OCI-LY7 (cell line): ENCODE measurements around the gene MCEE. TPM values are rescaled to one million over a fixed set of nuclear protein-coding genes. Genes with fewer than 3 reads are reported as not detected.

Source experiments
- BruUV-seq: library from RNA; stranded (reverse); fragments of 400-500 nt; replicated peaks from 2 replicates; lab custom pipeline; 2021; lab: Mats Ljungman, UMichigan
- CTCF ChIA-PET: fragments of 300-600 bp; sonication (Branson Sonifier 250); formaldehyde crosslinking; loops from one replicate; lab custom pipeline; 2022; ENCODE audit warnings: antibody characterized with exemption; ENCODE audit not compliant: unreplicated experiment; lab: Charles Lee
- POLR2A ChIA-PET: fragments of 300-600 bp; sonication (Branson Sonifier 250); formaldehyde crosslinking; loops from one replicate; lab custom pipeline; 2022; ENCODE audit warnings: antibody characterized with exemption; lab: Charles Lee
- DNase-seq: peaks from one replicate; pipeline ENCODE4 v3.0.0-alpha.2; 2015; ENCODE audit warnings: low spot score
- H2AFZ ChIP-seq: fragments of 200-600 bp; sonication (generic), shearing (Covaris generic); 2 replicates; pipeline ENCODE4 v1.6.1; 2014; ENCODE audit warnings: mild to moderate bottlenecking, antibody characterized with exemption, low read length, moderate library complexity
- H3K27ac ChIP-seq: fragments of 200-600 bp; sonication (generic); 2 replicates; pipeline ENCODE4 v1.5.1; 2014; ENCODE audit warnings: mixed run types, low read depth, mild to moderate bottlenecking, moderate library complexity, low read length, inconsistent platforms; ENCODE audit not compliant: poor library complexity, severe bottlenecking
- H3K36me3 ChIP-seq: fragments of 200-600 bp; sonication (generic); 2 replicates; pipeline ENCODE4 v1.6.1; 2014; ENCODE audit warnings: mild to moderate bottlenecking, antibody characterized with exemption, low read length, moderate library complexity, mixed read lengths; ENCODE audit not compliant: insufficient read depth
- H3K4me1 ChIP-seq: fragments of 200-600 bp; sonication (generic); 2 replicates; pipeline ENCODE4 v1.5.1; 2014; ENCODE audit warnings: mild to moderate bottlenecking, low read length; ENCODE audit not compliant: insufficient read depth, poor library complexity, severe bottlenecking
- H3K4me2 ChIP-seq: fragments of 200-600 bp; sonication (generic); 2 replicates; pipeline ENCODE4 v1.6.1; 2014; ENCODE audit warnings: mild to moderate bottlenecking, low read length
- H3K4me3 ChIP-seq: fragments of 200-600 bp; sonication (generic); 2 replicates; pipeline ENCODE4 v1.5.1; 2014; ENCODE audit warnings: mild to moderate bottlenecking, low read depth, low read length; ENCODE audit not compliant: poor library complexity, severe bottlenecking
- H3K79me2 ChIP-seq: fragments of 200-600 bp; sonication (generic); 2 replicates; pipeline ENCODE4 v1.6.1; 2016; ENCODE audit warnings: low read depth, mild to moderate bottlenecking, low read length, moderate library complexity, mixed read lengths; ENCODE audit not compliant: insufficient read depth
- H3K9me2 ChIP-seq: fragments of 200-600 bp; sonication (generic); 2 replicates; pipeline ENCODE4 v1.6.1; 2016; ENCODE audit warnings: mild to moderate bottlenecking, low read length, mixed read lengths; ENCODE audit not compliant: insufficient read depth
- H3K9me3 ChIP-seq: fragments of 200-600 bp; sonication (generic); 2 replicates; pipeline ENCODE4 v1.6.1; 2014; ENCODE audit warnings: mild to moderate bottlenecking, mixed run types, low read length, mixed read lengths
- H4K20me1 ChIP-seq: fragments of 200-600 bp; sonication (generic); 2 replicates; pipeline ENCODE4 v1.6.1; 2014; ENCODE audit warnings: mild to moderate bottlenecking, antibody characterized with exemption, low read length, moderate library complexity, mixed read lengths; ENCODE audit not compliant: insufficient read depth
- CTCF ChIP-seq: fragments of 200-600 bp; sonication (generic); conservative IDR thresholded peaks from 2 replicates; pipeline ENCODE4 v1.5.1; 2014; ENCODE audit warnings: mild to moderate bottlenecking, antibody characterized with exemption, low read length, moderate library complexity, mixed read lengths
- EZH2phosphoT487 ChIP-seq: fragments of 200-600 bp; sonication (generic); IDR thresholded peaks from 2 replicates; pipeline ENCODE4 v1.6.1; 2018; ENCODE audit warnings: low read depth, borderline replicate concordance, mild to moderate bottlenecking, mixed run types, antibody characterized with exemption, low read length, moderate library complexity, mixed read lengths
- intact Hi-C: fragments of 100-400 bp; cut with micrococcal nuclease; formaldehyde crosslinking; loops from one replicate; pipeline ENCODE4 v1.10.0; 2022; ENCODE audit not compliant: unreplicated experiment
- total RNA-seq, 2 experiments: library from RNA; depleted of rRNA in 1 of 2; stranded (reverse); fragments of >200 nt in 1 of 2; shearing (Covaris generic) in 1 of 2; gene quantifications; 2 replicates each; pipeline ENCODE4 v1.2.3, GENCODE V29; 2014 to 2022

The MCEE gene
- total RNA-seq, 2 experiments from 2014 or later = 26.4 to 30.8 TPM

DNA sequence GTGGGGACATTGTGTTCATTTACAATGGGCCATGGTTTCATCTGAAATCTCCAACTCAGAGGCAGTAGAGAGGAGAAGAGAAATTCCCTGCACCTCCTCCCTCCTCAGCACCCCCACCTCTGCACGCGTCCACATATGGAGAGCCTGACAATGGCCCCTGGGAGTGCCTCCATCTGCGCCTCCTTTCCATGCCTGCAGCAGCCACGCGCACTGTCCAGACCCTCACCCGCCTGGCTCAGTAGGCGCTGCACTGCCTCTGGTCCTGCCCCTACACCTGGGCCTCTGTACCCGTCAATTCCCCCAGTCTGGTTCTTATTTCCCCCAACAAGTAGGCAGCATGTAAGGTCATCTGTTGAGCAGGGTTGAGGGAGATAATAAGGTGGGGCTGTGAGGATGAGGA lies 24.2 kb upstream of the MCEE start:
- Histone ChIP-seq H3K4me3 (no peak overlapping the region), H3K4me1 (no peaks in the 10 kb centered on the region), H3K4me2 (no peak overlapping the region), H3K9me3 (no peaks in the 10 kb centered on the region), H2AFZ (no peak overlapping the region), H3K27ac (no peak overlapping the region), H3K9me2 (no peaks in the 10 kb centered on the region), H3K79me2 (no peaks in the 10 kb centered on the region), H3K36me3 (peaks cover 17% of the 10 kb centered on the region), H4K20me1 (no peaks in the 10 kb centered on the region)
- BruUV-seq = no TSS peak
- ChIA-PET POLR2A (interaction anchor here (1.2 kb wide), 1 partner anchor 87 kb away, joined by 3 read pairs; no protein-coding TSS in a partner anchor), CTCF (interaction anchor here (1.1 to 1.7 kb wide), 3 partner anchors 84 to 147 kb away, joined by 3 to 7 read pairs (median 4); no protein-coding TSS in a partner anchor)
- TF ChIP-seq EZH2phosphoT487 = no peak
- no peak for TF ChIP-seq CTCF
- intact Hi-C loops = loop anchor here (2.0 kb wide), 1 partner anchor 137 kb away; no protein-coding TSS in a partner anchor
- DNase-seq = no peak

DNA sequence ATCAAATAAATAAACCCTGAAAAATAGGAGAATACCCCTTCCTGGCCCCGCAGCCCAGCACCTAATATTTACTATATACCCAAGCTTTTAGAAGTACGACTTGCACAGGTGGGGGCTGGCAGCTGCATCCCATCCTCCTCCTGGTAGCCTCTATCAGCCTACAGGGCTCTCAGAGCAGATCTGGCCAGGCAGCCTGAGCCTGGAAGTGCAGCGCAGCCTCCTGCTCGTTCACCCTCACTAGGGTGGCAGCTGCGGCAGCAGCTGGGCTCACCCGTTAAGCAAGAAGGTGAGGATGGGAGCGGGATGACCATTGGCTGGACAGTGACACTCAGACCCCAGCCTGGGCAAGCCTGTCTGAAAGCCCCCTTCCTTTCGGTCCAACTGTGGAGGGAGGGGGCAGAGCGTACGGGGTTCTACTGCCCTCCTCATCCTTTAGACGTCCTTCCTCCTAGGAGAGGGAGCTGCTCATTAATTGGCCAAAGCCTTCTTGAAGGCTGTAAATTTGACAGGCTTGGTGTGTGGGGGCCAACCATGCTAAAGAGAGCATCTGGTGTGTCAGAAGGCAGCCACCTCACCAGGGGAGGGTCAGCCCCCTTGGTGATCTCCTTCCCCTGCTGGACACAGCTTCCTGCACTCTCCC lies 23.7 kb upstream of the MCEE start:
- Histone ChIP-seq H3K9me3 (no peaks in the 10 kb centered on the region), H3K4me3 (no peak overlapping the region), H3K27ac (no peak overlapping the region), H3K79me2 (no peaks in the 10 kb centered on the region), H3K9me2 (no peaks in the 10 kb centered on the region), H3K36me3 (peaks cover 23% of the 10 kb centered on the region), H3K4me2 (no peak overlapping the region), H3K4me1 (no peaks in the 10 kb centered on the region), H4K20me1 (no peaks in the 10 kb centered on the region), H2AFZ (no peak overlapping the region)
- no peak for DNase-seq
- CTCF ChIA-PET = interaction anchor here (1.2 kb wide), 1 partner anchor 84 kb away, joined by 4 read pairs; no protein-coding TSS in a partner anchor
- no TSS peak for BruUV-seq
- TF ChIP-seq CTCF = no peak
- no peak for TF ChIP-seq EZH2phosphoT487
- intact Hi-C loops = loop anchor here (2.0 kb wide), 1 partner anchor 137 kb away; no protein-coding TSS in a partner anchor
- POLR2A ChIA-PET = no interaction called here

- no peak overlapping the region for H3K27ac ChIP-seq
- no peaks in the 10 kb centered on the region for H3K79me2 ChIP-seq
- no peak overlapping the region for H3K4me2 ChIP-seq
- DNase-seq = no peak
- peaks cover 42% of the 10 kb centered on the region for H3K36me3 ChIP-seq
- H3K9me2 ChIP-seq = no peaks in the 10 kb centered on the region
- H2AFZ ChIP-seq = no peak overlapping the region
- no peaks in the 10 kb centered on the region for H3K4me1 ChIP-seq
- intact Hi-C loops = no loop called here
- POLR2A ChIA-PET = interaction anchor here (0.7 to 1.0 kb wide), 2 partner anchors 21 to 72 kb away, joined by 3 to 7 read pairs; partner anchors contain the start of gene MPHOSPH10
- H3K4me3 ChIP-seq = no peak overlapping the region
- TF ChIP-seq EZH2phosphoT487 = no peak
- no peak for TF ChIP-seq CTCF
- no TSS peak for BruUV-seq
- CTCF ChIA-PET = no interaction called here
- H4K20me1 ChIP-seq = no peaks in the 10 kb centered on the region
- H3K9me3 ChIP-seq = no peaks in the 10 kb centered on the region
Observed at GRCh38 chr2:71151620-71152019, 21.6 kb upstream of the MCEE start.
